DOHH2 (cell line): ENCODE results near the gene ST3GAL3.

Experiments
- H3F3A ChIP-seq: fragments of 200-600 bp; sonication (generic), shearing (Covaris generic); 2 replicates; pipeline ENCODE4 v1.6.0; 2016; ENCODE audit warnings: antibody characterized with exemption, mild to moderate bottlenecking; ENCODE audit not compliant: control insufficient read depth, insufficient read depth
- H3K27ac ChIP-seq: fragments of 200-600 bp; sonication (generic); 2 replicates; pipeline ENCODE4 v1.5.1; 2014; ENCODE audit warnings: low read depth, mild to moderate bottlenecking, low read length, moderate library complexity
- H3K27me3 ChIP-seq: fragments of 200-600 bp; sonication (generic); 2 replicates; pipeline ENCODE4 v1.6.1; 2014; ENCODE audit warnings: mild to moderate bottlenecking, low read length, mixed read lengths; ENCODE audit not compliant: control insufficient read depth
- H3K36me3 ChIP-seq: fragments of 200-600 bp; sonication (generic); 2 replicates; pipeline ENCODE4 v1.6.1; 2014; ENCODE audit warnings: mild to moderate bottlenecking, low read length, moderate library complexity, mixed read lengths; ENCODE audit not compliant: control insufficient read depth
- H3K4me1 ChIP-seq: fragments of 200-600 bp; sonication (generic); 2 replicates; pipeline ENCODE4 v1.6.1; 2014; ENCODE audit warnings: mild to moderate bottlenecking, low read length, mixed read lengths; ENCODE audit not compliant: control insufficient read depth
- H3K4me2 ChIP-seq: fragments of 200-600 bp; sonication (generic); 2 replicates; pipeline ENCODE4 v1.6.0; 2014; ENCODE audit warnings: mild to moderate bottlenecking, low read length, moderate library complexity
- H3K4me3 ChIP-seq: fragments of 200-600 bp; sonication (generic); 2 replicates; pipeline ENCODE4 v1.5.1; 2014; ENCODE audit warnings: mild to moderate bottlenecking, low read length, mixed read lengths
- H3K79me2 ChIP-seq: fragments of 200-600 bp; sonication (generic); 2 replicates; pipeline ENCODE4 v1.6.1; 2014; ENCODE audit warnings: mild to moderate bottlenecking, low read length, mixed read lengths; ENCODE audit not compliant: control insufficient read depth
- H3K9me2 ChIP-seq: fragments of 200-600 bp; sonication (generic); replicated peaks from 2 replicates; pipeline ENCODE4 v1.6.1; 2014; ENCODE audit warnings: mild to moderate bottlenecking, low read length, mixed read lengths; ENCODE audit not compliant: control insufficient read depth
- H3K9me3 ChIP-seq: fragments of 200-600 bp; sonication (generic); 2 replicates; pipeline ENCODE4 v1.6.1; 2014; ENCODE audit warnings: antibody characterized with exemption, low read length, mixed read lengths; ENCODE audit not compliant: control insufficient read depth, insufficient read depth
- H4K20me1 ChIP-seq: fragments of 200-600 bp; sonication (generic); 2 replicates; pipeline ENCODE4 v1.6.0; 2014; ENCODE audit warnings: low read depth, mild to moderate bottlenecking, antibody characterized with exemption, low read length, moderate library complexity; ENCODE audit not compliant: control insufficient read depth, insufficient read depth
- CTCF ChIP-seq: fragments of 200-600 bp; sonication (generic); IDR thresholded peaks from one replicate; pipeline ENCODE4 v1.5.1; 2014; ENCODE audit warnings: antibody characterized with exemption, mild to moderate bottlenecking, low read depth, low read length; ENCODE audit not compliant: poor library complexity, severe bottlenecking
- EZH2phosphoT487 ChIP-seq: fragments of 200-600 bp; sonication (generic); IDR thresholded peaks from 2 replicates; pipeline ENCODE4 v1.6.1; 2017; ENCODE audit warnings: borderline replicate concordance, mild to moderate bottlenecking, antibody characterized with exemption, low read length, moderate library complexity, mixed read lengths

Gene ST3GAL3

GRCh38 chr1:43936431-43937151 lies 229.3 kb downstream of the ST3GAL3 start:
- no peak for TF ChIP-seq CTCF
- no peak for TF ChIP-seq EZH2phosphoT487
- no peak overlapping the region for H3K4me3 ChIP-seq
- peaks cover 5% of the 10 kb centered on the region for H3K4me1 ChIP-seq

DNA sequence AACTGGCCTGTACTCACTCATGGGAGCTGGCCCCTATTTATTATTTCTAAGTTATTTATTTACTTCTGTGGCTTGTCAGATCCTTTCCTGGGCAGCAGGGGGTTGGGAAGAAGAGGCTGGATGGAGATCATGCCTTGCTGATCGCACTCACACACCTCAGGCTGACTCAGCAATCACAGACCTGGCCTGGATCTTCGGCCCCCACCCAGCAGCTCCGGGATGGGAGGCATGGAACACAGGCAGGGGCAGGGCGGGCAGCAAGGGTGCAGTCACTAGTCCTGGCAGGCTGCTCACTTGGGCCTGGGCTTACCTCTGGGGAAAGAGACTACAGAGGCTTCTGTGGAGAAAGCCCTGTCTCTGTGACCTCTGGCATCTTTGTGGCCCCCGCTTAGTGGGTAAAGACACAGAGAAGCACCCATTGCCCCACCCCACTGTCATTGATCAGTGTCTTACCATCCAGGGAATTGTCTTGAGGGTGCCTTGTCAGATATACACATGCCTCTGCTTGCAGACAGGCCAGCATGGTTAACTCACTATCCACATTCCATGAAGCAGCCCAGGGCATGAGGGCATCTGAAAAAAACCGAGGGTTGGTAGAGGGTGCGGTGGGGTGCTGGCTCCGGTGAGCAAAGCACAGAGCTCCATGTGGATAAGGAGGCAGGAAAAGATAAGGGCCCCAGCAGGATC lies 230.0 kb downstream of the ST3GAL3 start:
- TF ChIP-seq EZH2phosphoT487 = no peak
- TF ChIP-seq CTCF = no peak
- Histone ChIP-seq H3K4me3 (no peak overlapping the region), H3K79me2 (no peaks in the 10 kb centered on the region), H3K4me1 (peaks cover 5% of the 10 kb centered on the region), H3K9me3 (no peaks in the 10 kb centered on the region), H4K20me1 (no peaks in the 10 kb centered on the region), H3K27ac (no peak overlapping the region), H3K9me2 (no peaks in the 10 kb centered on the region), H3K4me2 (no peak overlapping the region), H3K36me3 (no peaks in the 10 kb centered on the region; the same call in 1 of the 2 replicates), H3K27me3 (no peaks in the 10 kb centered on the region), H3F3A (no peaks in the 10 kb centered on the region)

More at GRCh38 chr1:43936431-43937151, 229.3 kb downstream of the ST3GAL3 start:
- Histone ChIP-seq H3K27ac (no peak overlapping the region), H3K27me3 (no peaks in the 10 kb centered on the region), H4K20me1 (no peaks in the 10 kb centered on the region), H3K9me3 (no peaks in the 10 kb centered on the region), H3K79me2 (no peaks in the 10 kb centered on the region), H3K36me3 (no peaks in the 10 kb centered on the region; the same call in 1 of the 2 replicates), H3K9me2 (no peaks in the 10 kb centered on the region), H3K4me2 (0 out of 2 replicates have a peak overlapping the region, but pooled peaks have one; percentile 27), H3F3A (no peaks in the 10 kb centered on the region)

GRCh38 chr1:43938383-43938782 lies 231.0 kb downstream of the ST3GAL3 start:
- Histone ChIP-seq H3K4me3 (no peak overlapping the region), H3K79me2 (no peaks in the 10 kb centered on the region), H3K36me3 (peaks cover 4% of the 10 kb centered on the region; the same call in 1 of the 2 replicates), H3F3A (no peaks in the 10 kb centered on the region), H3K9me3 (no peaks in the 10 kb centered on the region), H3K4me1 (peaks cover 5% of the 10 kb centered on the region), H3K27me3 (no peaks in the 10 kb centered on the region), H3K4me2 (no peak overlapping the region), H3K9me2 (no peaks in the 10 kb centered on the region), H3K27ac (no peak overlapping the region), H4K20me1 (no peaks in the 10 kb centered on the region)
- no peak for TF ChIP-seq EZH2phosphoT487
- TF ChIP-seq CTCF = no peak
